HG03457 (cell line): Measurements from ENCODE around the gene PARVA.

Experiments
- ATAC-seq: cut with Tn5 transposase; IDR thresholded peaks from one replicate; pipeline ENCODE4 v1.9.1; 2021; ENCODE audit warnings: moderate number of reproducible peaks; ENCODE audit not compliant: unreplicated experiment

The PARVA gene

GRCh38 chr11:12524865-12525264 lies 147.5 kb downstream of the PARVA start:
- no peak for ATAC-seq

- no peak for ATAC-seq
Measured at GRCh38 chr11:12525466-12526055, 148.2 kb downstream of the PARVA start.

GRCh38 chr11:12526789-12527188 lies 149.4 kb downstream of the PARVA start:
- ATAC-seq = no peak

- no peak for ATAC-seq
Measured at GRCh38 chr11:12528487-12528886, 151.1 kb downstream of the PARVA start.

GRCh38 chr11:12529041-12529440 lies 151.7 kb downstream of the PARVA start:
- no peak for ATAC-seq

GRCh38 chr11:12529793-12530192 lies 152.4 kb downstream of the PARVA start:
- no peak for ATAC-seq

GRCh38 chr11:12531020-12531419 lies 153.6 kb downstream of the PARVA start:
- ATAC-seq = no peak

GRCh38 chr11:12531681-12532080 lies 154.3 kb downstream of the PARVA start:
- no peak for ATAC-seq

- no peak for ATAC-seq
Measured at GRCh38 chr11:12532580-12532979, 155.2 kb downstream of the PARVA start.

- no peak for ATAC-seq
Measured at GRCh38 chr11:12534549-12534948, 157.2 kb downstream of the PARVA start.

- no peak for ATAC-seq
Measured at GRCh38 chr11:12535321-12535720, 157.9 kb downstream of the PARVA start.

- ATAC-seq = no peak
Measured at GRCh38 chr11:12536566-12536965, 159.2 kb downstream of the PARVA start.

- ATAC-seq = no peak
Measured at GRCh38 chr11:12537778-12538401, 160.5 kb downstream of the PARVA start.

- ATAC-seq = no peak
Measured at GRCh38 chr11:12538889-12539421, 161.6 kb downstream of the PARVA start.

- ATAC-seq = no peak
Measured at GRCh38 chr11:12539572-12539971, 162.2 kb downstream of the PARVA start.

- no peak for ATAC-seq
Measured at GRCh38 chr11:12540075-12540680, 162.8 kb downstream of the PARVA start.

- ATAC-seq = no peak
Measured at GRCh38 chr11:12540913-12541582, 163.7 kb downstream of the PARVA start.

- ATAC-seq = no peak
Measured at GRCh38 chr11:12541583-12542151, 164.3 kb downstream of the PARVA start.

- no peak for ATAC-seq
Measured at GRCh38 chr11:12542186-12542935, 165.0 kb downstream of the PARVA start.

- no peak for ATAC-seq
Measured at GRCh38 chr11:12543596-12544415, 166.4 kb downstream of the PARVA start.
